Loucy (cell line): ENCODE data around the gene ITIH3.

Source experiments
- EZH2phosphoT487 ChIP-seq: fragments of 200-600 bp; IDR thresholded peaks from 2 replicates; pipeline ENCODE4 v1.6.1; 2018; ENCODE audit warnings: antibody characterized with exemption, mild to moderate bottlenecking, moderate library complexity, borderline replicate concordance
- TF ChIP-seq, protein P1 (sequence below): fragments of 200-600 bp; sonication (generic); conservative IDR thresholded peaks from 2 replicates; pipeline ENCODE4 v1.5.1; 2014; ENCODE audit warnings: mild to moderate bottlenecking, antibody characterized with exemption, low read length

GRCh38 chr3:52782412-52783210, 12.0 kb upstream of the ITIH3 start:
- TF ChIP-seq, protein P1, sequence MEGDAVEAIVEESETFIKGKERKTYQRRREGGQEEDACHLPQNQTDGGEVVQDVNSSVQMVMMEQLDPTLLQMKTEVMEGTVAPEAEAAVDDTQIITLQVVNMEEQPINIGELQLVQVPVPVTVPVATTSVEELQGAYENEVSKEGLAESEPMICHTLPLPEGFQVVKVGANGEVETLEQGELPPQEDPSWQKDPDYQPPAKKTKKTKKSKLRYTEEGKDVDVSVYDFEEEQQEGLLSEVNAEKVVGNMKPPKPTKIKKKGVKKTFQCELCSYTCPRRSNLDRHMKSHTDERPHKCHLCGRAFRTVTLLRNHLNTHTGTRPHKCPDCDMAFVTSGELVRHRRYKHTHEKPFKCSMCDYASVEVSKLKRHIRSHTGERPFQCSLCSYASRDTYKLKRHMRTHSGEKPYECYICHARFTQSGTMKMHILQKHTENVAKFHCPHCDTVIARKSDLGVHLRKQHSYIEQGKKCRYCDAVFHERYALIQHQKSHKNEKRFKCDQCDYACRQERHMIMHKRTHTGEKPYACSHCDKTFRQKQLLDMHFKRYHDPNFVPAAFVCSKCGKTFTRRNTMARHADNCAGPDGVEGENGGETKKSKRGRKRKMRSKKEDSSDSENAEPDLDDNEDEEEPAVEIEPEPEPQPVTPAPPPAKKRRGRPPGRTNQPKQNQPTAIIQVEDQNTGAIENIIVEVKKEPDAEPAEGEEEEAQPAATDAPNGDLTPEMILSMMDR, result no peak
- no peak for TF ChIP-seq EZH2phosphoT487
